VCaP (cell line): ENCODE data around the gene IL21R.

Source experiments
- H3K27ac ChIP-seq: fragments of 450-650 bp; 2 replicates; pipeline ENCODE4 v1.5.1; 2017
- CTCF ChIP-seq: fragments of 450-650 bp; conservative IDR thresholded peaks from 2 replicates; pipeline ENCODE4 v1.5.1; 2017; ENCODE audit warnings: mild to moderate bottlenecking, moderate library complexity

The IL21R gene

GRCh38 chr16:27460663-27461482 lies 58.9 kb downstream of the IL21R start:
- no peak overlapping the region for H3K27ac ChIP-seq
- TF ChIP-seq CTCF: no peak

GRCh38 chr16:27461483-27462171 lies 59.7 kb downstream of the IL21R start:
- H3K27ac ChIP-seq: no peak overlapping the region
- TF ChIP-seq CTCF: no peak

- TF ChIP-seq CTCF: no peak
- H3K27ac ChIP-seq: no peak overlapping the region
Measured at GRCh38 chr16:27462200-27462845, 60.3 kb downstream of the IL21R start.

GRCh38 chr16:27462846-27463682 lies 61.1 kb downstream of the IL21R start:
- TF ChIP-seq CTCF: no peak
- H3K27ac ChIP-seq: no peak overlapping the region

GRCh38 chr16:27463741-27464591 lies 62.0 kb downstream of the IL21R start:
- H3K27ac ChIP-seq: no peak overlapping the region
- no peak for TF ChIP-seq CTCF

GRCh38 chr16:27464626-27465482 lies 62.9 kb downstream of the IL21R start:
- no peak overlapping the region for H3K27ac ChIP-seq
- TF ChIP-seq CTCF: no peak
